Ammon's horn (tissue), 1 donor: ENCODE measurements around the gene TXNDC17.
"Not testable (repeated sequence)": the region's sequence is repeated elsewhere in the genome, so short reads cannot be mapped to it uniquely, and the experiment has no call there.

Source experiments
- DNase-seq: peaks from one replicate; pipeline ENCODE4 v3.0.0-alpha.2; 2016; ENCODE audit warnings: low spot score

Gene TXNDC17

DNA sequence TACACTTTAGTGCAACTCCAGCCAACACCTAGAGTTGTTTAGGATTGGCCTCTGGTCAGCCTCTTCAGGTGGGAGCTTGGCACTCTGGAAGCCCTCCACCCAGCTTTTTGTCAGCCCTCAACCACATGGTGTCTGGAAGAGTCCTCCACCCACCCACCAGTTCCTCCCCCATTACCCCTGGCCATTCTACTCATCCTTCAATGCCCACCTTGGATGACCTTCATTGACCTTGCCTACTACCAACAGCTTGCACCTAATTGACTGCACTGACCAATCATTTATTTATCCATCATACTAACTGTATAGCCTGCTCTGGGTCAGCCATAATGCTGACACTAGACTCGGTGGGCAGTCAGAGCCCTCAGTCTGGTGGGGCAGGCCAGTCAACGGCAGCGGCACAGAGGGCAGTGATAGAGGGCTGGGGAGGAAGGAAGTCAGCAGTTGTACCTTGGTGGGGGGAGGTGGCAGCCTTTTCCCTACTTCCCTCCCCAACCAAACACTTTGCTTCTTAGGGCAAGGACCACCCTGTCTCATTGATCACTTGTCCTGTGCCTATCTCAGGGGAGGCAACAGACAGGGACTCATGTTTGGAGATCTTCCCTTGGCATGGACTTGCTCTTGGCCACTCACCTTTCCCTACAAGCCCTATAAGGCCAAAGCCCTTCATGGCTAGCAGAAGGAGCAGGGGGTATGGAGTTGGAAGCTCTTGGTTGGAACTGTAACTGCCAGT, 43.0 kb downstream of the TXNDC17 start:
- DNase-seq: no peak

GRCh38 chr17:6684460-6684783, 43.6 kb downstream of the TXNDC17 start:
- no peak for DNase-seq

- no peak for DNase-seq
Observed at GRCh38 chr17:6684881-6685767, 44.3 kb downstream of the TXNDC17 start.

DNA sequence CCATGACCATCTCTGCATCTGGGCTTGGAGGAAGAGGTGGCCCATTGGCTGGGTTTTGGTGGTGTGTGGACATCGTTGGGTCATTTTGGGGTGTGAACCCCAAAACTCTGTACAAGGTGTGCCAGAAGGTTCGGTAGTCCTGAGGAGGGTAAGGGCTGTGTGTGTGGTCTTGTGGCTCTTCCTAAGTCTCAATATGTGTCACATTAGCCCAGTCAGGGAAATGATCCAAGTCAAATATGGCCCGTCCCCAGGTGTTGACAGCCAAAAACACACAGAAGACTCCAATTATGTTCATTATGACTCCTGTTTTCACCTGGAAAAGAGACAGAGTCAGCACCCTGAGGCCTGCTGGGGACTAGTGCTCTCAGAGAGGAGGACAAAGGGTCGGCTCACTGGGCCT, 45.2 kb downstream of the TXNDC17 start:
- no peak for DNase-seq

DNA sequence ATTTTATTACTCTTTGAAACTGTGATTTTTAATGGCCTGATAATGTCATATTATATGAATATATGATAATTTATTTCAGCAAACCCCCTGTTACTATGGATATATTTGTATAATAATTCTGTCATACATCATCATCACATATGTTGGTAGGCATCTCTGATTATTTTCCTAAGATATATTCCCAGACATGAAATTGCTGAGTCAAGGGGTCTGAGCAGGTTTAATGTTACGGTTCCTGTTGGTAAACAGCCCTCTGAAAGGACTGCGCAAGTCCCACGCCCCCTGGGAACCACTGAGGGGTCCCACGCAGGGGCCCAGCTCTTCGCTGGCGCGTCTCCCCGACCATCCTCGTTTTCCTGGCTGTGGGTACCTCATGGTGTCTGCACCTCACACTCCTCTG, 48.1 kb downstream of the TXNDC17 start:
- no peak for DNase-seq

- DNase-seq: no peak
Observed at GRCh38 chr17:6690641-6691040, 49.8 kb downstream of the TXNDC17 start.

- no peak for DNase-seq
Observed at GRCh38 chr17:6691546-6691945, 50.7 kb downstream of the TXNDC17 start.

- DNase-seq: not testable (repeated sequence)
Observed at GRCh38 chr17:6691958-6692357, 51.1 kb downstream of the TXNDC17 start.
